Prostate gland (tissue), 2 donors: ENCODE results near the gene TICRR. TPM values are rescaled to one million over a fixed set of nuclear protein-coding genes. Genes with fewer than 3 reads are reported as not detected.
A peak's percentile ranks its signal among the peaks of the same experiment; 100 is the strongest.

Source experiments
- DNase-seq: peaks from one replicate; pipeline ENCODE4 v3.0.0-alpha.2; 2019; ENCODE audit warnings: low spot score
- H3K27ac ChIP-seq, 2 donors: fragments of 200-600 bp; sonication (generic); 2 replicates each; pipeline ENCODE4 v1.5.1; 2017 to 2019
- H3K27me3 ChIP-seq: fragments of 200-600 bp; sonication (generic); replicated peaks from 2 replicates; pipeline ENCODE4 v1.5.1; 2019; ENCODE audit not compliant: insufficient read depth
- H3K36me3 ChIP-seq, 2 donors: fragments of 200-600 bp; sonication (generic); 1 replicate in 1 of 2; 2 replicates in 1 of 2; pipeline versions ENCODE4 v1.5.1 to v1.8.1; 2017 to 2019
- H3K4me1 ChIP-seq: fragments of 200-600 bp; sonication (generic); replicated peaks from 2 replicates; pipeline ENCODE4 v1.5.1; 2019
- H3K4me3 ChIP-seq, 2 donors: fragments of 200-600 bp; sonication (generic); 2 replicates each; pipeline ENCODE4 v1.5.1; 2017 to 2019
- H3K9me3 ChIP-seq: fragments of 200-600 bp; sonication (generic); 2 replicates; pipeline ENCODE4 v1.5.1; 2017
- CTCF ChIP-seq, 4 experiments: fragments of 200-600 bp in 2 of 4; fragments of 450-650 bp in 2 of 4; sonication (generic) in 2 of 4; IDR thresholded peaks; 1 replicate in 3 of 4; 2 replicates in 1 of 4; pipeline ENCODE4 v1.5.1; 2016 to 2019; ENCODE audit warnings: antibody characterized with exemption in 4 of 4, mild to moderate bottlenecking in 2 of 4, moderate library complexity in 2 of 4
- POLR2A ChIP-seq: fragments of 450-650 bp; IDR thresholded peaks from one replicate; pipeline ENCODE4 v1.6.1; 2016; ENCODE audit warnings: antibody characterized with exemption, mild to moderate bottlenecking
- POLR2AphosphoS5 ChIP-seq: sonication (generic); formaldehyde crosslinking; IDR thresholded peaks from one replicate; pipeline ENCODE4 v1.6.1; 2017; ENCODE audit warnings: antibody characterized with exemption
- WGBS: methylation state at CpG from one replicate; pipeline ENCODE4 v1.1.5; 2018; 5-methylcytosine and 5-hydroxymethylcytosine counted together
- intact Hi-C: fragments of 100-400 bp; cut with DNase I; formaldehyde crosslinking; loops from one replicate; pipeline ENCODE4 v1.14.2; 2022
- total RNA-seq, 2 donors: library from RNA; depleted of rRNA; stranded (reverse); fragments of >200 nt; gene quantifications; one replicate each; pipeline ENCODE4 v1.1.0, GENCODE V29; 2016

The TICRR gene
- total RNA-seq, 2 donors from 2014 or later, result 0.55 to 4.1 TPM

GRCh38 chr15:89630260-89630659 lies 55.0 kb downstream of the TICRR start:
- H3K36me3 ChIP-seq, result no peaks in the 10 kb centered on the region
- TF ChIP-seq POLR2A (no peak), CTCF (IDR thresholded peaks at IDR 0.05) (no peak), POLR2AphosphoS5 (no peak)
- H3K27me3 ChIP-seq, result no peaks in the 10 kb centered on the region
- no peaks in the 10 kb centered on the region for H3K4me1 ChIP-seq
- H3K9me3 ChIP-seq, result no peaks in the 10 kb centered on the region
- intact Hi-C loops, result no loop called here
- 84% methylated on average over 14 of the region's 14 CpGs for WGBS
- no peak for DNase-seq
- no peak overlapping the region for H3K27ac ChIP-seq
- no peak overlapping the region for H3K4me3 ChIP-seq

GRCh38 chr15:89630974-89631901 lies 56.0 kb downstream of the TICRR start:
- WGBS, result 90% methylated on average over 30 of the region's 30 CpGs
- no peaks in the 10 kb centered on the region for H3K36me3 ChIP-seq
- no peak for DNase-seq
- intact Hi-C loops, result no loop called here
- no peak overlapping the region for H3K4me3 ChIP-seq
- no peaks in the 10 kb centered on the region for H3K4me1 ChIP-seq
- no peaks in the 10 kb centered on the region for H3K27me3 ChIP-seq
- no peak overlapping the region for H3K27ac ChIP-seq
- no peak for TF ChIP-seq POLR2A
- TF ChIP-seq CTCF (IDR thresholded peaks at IDR 0.05), result no peak
- TF ChIP-seq POLR2AphosphoS5, result no peak
- no peaks in the 10 kb centered on the region for H3K9me3 ChIP-seq

GRCh38 chr15:89631902-89632264 lies 56.6 kb downstream of the TICRR start:
- H3K4me1 ChIP-seq, result no peaks in the 10 kb centered on the region
- intact Hi-C loops, result no loop called here
- no peak overlapping the region for H3K4me3 ChIP-seq
- no peak for TF ChIP-seq POLR2A
- TF ChIP-seq CTCF (IDR thresholded peaks at IDR 0.05), result no peak
- no peak for TF ChIP-seq POLR2AphosphoS5
- no peak for DNase-seq
- H3K27me3 ChIP-seq, result no peaks in the 10 kb centered on the region
- H3K27ac ChIP-seq, result no peak overlapping the region
- WGBS, result 85% methylated on average over 10 of the region's 10 CpGs
- H3K9me3 ChIP-seq, result no peaks in the 10 kb centered on the region
- H3K36me3 ChIP-seq, result no peaks in the 10 kb centered on the region

GRCh38 chr15:89632563-89633430 lies 57.5 kb downstream of the TICRR start:
- Histone ChIP-seq H3K4me1 (no peaks in the 10 kb centered on the region), H3K27ac (no peak overlapping the region), H3K36me3 (no peaks in the 10 kb centered on the region), H3K4me3 (no peak overlapping the region), H3K9me3 (no peaks in the 10 kb centered on the region), H3K27me3 (no peaks in the 10 kb centered on the region)
- TF ChIP-seq CTCF (IDR thresholded peaks at IDR 0.05) (no peak), POLR2AphosphoS5 (no peak), POLR2A (no peak)
- DNase-seq, result peak; percentile 34
- intact Hi-C loops, result no loop called here
- 93% methylated on average over 18 of the region's 18 CpGs for WGBS
